NB4 (cell line): ENCODE data around the gene TTYH1.
"Not testable (repeated sequence)": the region's sequence is repeated elsewhere in the genome, so short reads cannot be mapped to it uniquely, and the experiment has no call there.

ENCODE experiments used
- DNase-seq: peaks from one replicate; pipeline ENCODE4 v3.0.0; 2010; ENCODE audit warnings: low read depth
- H3K4me3 ChIP-seq: one replicate; pipeline ENCODE4 v1.5.1; 2011; ENCODE audit warnings: mild to moderate bottlenecking, low read depth, low read length, moderate library complexity
- CTCF ChIP-seq: IDR thresholded peaks from one replicate; pipeline ENCODE4 v1.5.1; 2012; ENCODE audit warnings: low read depth, low read length
- MAX ChIP-seq: IDR thresholded peaks from 2 replicates; pipeline ENCODE4 v1.6.1; 2011; ENCODE audit warnings: low read depth, low read length
- MYC ChIP-seq: IDR thresholded peaks from 2 replicates; pipeline ENCODE4 v1.6.1; 2011; ENCODE audit warnings: low read depth, low read length
- POLR2A ChIP-seq: IDR thresholded peaks from 2 replicates; pipeline ENCODE4 v1.6.1; 2011; ENCODE audit warnings: mild to moderate bottlenecking; ENCODE audit not compliant: insufficient read length; ENCODE audit errors: extremely low read depth

The TTYH1 gene

GRCh38 chr19:54463531-54464043 is 48.3 kb downstream of the TTYH1 start, which contains the start of gene LENG9:
Gene LENG9, minus strand, starts transcription at chr19:54463778. Its CDS starts 252 bp downstream, at chr19:54463526.
- H3K4me3 ChIP-seq, result peak within 1 kb of the TSS; percentile 64
- peak; percentile 97 for DNase-seq
- TF ChIP-seq POLR2A, result peak; percentile 89
- peak; percentile 57 for TF ChIP-seq MAX
- TF ChIP-seq CTCF, result no peak
- TF ChIP-seq MYC, result peak; percentile 62

GRCh38 chr19:54464044-54464629 is 48.9 kb downstream of the TTYH1 start:
- TF ChIP-seq MYC (no peak), POLR2A (no peak), MAX (no peak), CTCF (no peak)
- peak overlapping the region; percentile 64 for H3K4me3 ChIP-seq
- peak; percentile 90 for DNase-seq

- TF ChIP-seq POLR2A (peak; percentile 50), CTCF (no peak), MYC (no peak), MAX (0 out of 2 replicates have a peak, but pooled peaks have one; percentile 3)
- H3K4me3 ChIP-seq, result peak overlapping the region; percentile 64
- peak; percentile 89 for DNase-seq
Measured at GRCh38 chr19:54464630-54465425, 49.6 kb downstream of the TTYH1 start.

DNA sequence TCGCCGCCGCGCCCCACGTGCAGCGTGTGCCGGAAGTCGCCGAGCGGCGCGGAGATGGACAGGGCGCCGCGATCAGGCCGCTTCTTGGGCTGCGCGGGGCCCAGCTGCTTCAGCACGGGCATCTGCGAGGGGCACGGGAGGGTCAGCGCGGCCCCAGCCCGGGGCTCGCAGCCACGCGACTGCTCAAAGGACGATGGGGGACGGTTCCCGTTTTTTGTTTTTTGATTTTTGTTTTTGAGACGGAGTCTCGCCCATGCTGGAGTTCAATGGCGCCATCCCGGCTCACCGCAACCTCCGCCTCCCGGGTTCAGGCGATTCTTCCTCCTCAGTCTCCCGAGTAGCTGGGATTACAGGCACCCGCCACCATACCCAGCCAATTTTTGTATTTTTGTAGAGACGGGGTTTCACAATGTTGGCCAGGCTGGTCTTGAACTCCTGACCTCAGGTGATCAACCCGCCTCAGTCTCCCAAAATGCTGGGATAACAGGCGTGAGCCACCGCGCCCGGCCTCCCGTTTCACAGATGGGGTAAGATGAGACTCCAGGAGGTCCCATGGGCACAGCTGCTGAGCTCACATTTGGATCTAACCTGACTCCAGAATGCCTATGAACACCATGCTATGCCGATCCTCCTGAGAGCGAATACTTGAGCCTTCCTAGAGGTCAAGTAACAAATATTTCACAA is 50.3 kb downstream of the TTYH1 start:
- TF ChIP-seq MYC (no peak), MAX (no peak), POLR2A (no peak), CTCF (no peak)
- DNase-seq, result no peak
- no peak overlapping the region for H3K4me3 ChIP-seq

DNA sequence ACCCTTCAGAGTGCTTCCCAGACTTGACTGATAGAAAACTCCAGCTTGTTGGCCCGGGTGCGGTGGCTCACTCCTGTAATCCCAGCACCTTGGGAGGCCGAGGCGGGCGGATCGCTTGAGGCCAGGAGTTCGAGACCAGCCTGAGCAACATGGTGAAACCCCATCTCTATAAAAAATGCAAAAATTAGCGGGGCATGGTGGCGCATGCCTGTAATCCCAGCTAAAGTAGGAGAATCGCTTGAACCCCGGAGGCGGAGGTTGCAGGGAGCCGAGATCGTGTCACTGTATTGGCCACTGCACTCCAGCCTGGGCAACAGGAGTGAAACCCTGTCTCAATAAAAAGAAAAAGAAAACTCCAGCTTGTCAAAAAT is 50.8 kb downstream of the TTYH1 start:
- H3K4me3 ChIP-seq, DNase-seq: not testable (repeated sequence)

GRCh38 chr19:54469496-54469934 is 54.3 kb downstream of the TTYH1 start:
- DNase-seq, result no peak
- no peak overlapping the region for H3K4me3 ChIP-seq
- TF ChIP-seq MAX, result no peak
- no peak for TF ChIP-seq MYC
- TF ChIP-seq CTCF, result no peak
- TF ChIP-seq POLR2A, result no peak
